Right cardiac atrium (tissue), 5 donors: ENCODE measurements around the gene RALGAPA2. TPM values are rescaled to one million over a fixed set of nuclear protein-coding genes. Genes with fewer than 3 reads are reported as not detected.

ENCODE experiments used
- ATAC-seq, 2 donors: fragments of 200-7000 bp; cut with Tn5 transposase; one replicate each; pipeline versions ENCODE4 v1.8.0 to v1.9.1; 2020; ENCODE audit warnings: moderate library complexity in 2 of 2, mild to moderate bottlenecking in 1 of 2
- DNase-seq, 3 donors: peaks; one replicate each; pipeline ENCODE4 v3.0.0-alpha.2; 2020
- H3K27ac ChIP-seq: one replicate; pipeline ENCODE4 v1.5.1; 2013; ENCODE audit warnings: mild to moderate bottlenecking, low read length, control low read depth, moderate library complexity
- H3K27me3 ChIP-seq: one replicate; pipeline ENCODE4 v1.6.1; 2013; ENCODE audit not compliant: control insufficient read depth, insufficient read depth
- H3K4me1 ChIP-seq: one replicate; pipeline ENCODE4 v1.6.1; 2013; ENCODE audit warnings: low read length; ENCODE audit not compliant: control insufficient read depth, insufficient read depth
- H3K4me3 ChIP-seq: one replicate; pipeline ENCODE4 v1.5.1; 2013; ENCODE audit warnings: low read length, control low read depth
- H3K9me3 ChIP-seq: one replicate; pipeline ENCODE4 v1.6.1; 2013; ENCODE audit warnings: low read length; ENCODE audit not compliant: control insufficient read depth
- WGBS: extraction: QIAGEN DNeasy Blood & Tissue Kit; methylation state at CpG from one replicate; pipeline ENCODE4 v1.1.7; 2013; 5-methylcytosine and 5-hydroxymethylcytosine counted together
- intact Hi-C, 4 donors: fragments of 100-400 bp; cut with DNase I; formaldehyde crosslinking; loops; one replicate each; pipeline versions ENCODE4 v1.11.0 to v1.14.0; 2022 to 2023
- polyA plus RNA-seq: library from polyadenylated mRNA; stranded (reverse); fragments of 200-250 nt; gene quantifications from one replicate; pipeline ENCODE4 v1.2.3, GENCODE V29; 2013
- total RNA-seq, 4 donors: library from RNA; stranded (reverse); fragmentation: NEBNext Ultra II Directional; extraction: Animal tissue kit (Norgen Biotek cat#: 25700); gene quantifications; one replicate each; pipeline ENCODE4 v1.2.1, GENCODE V29; 2021
- donor health status: healthy with polysubstance abuse.
- donor health status: DM: no; HTN: yes; CAD: no.
- donor health status: DM: no; HTN: no; CAD: no.
- donor health status: DM: no; HTN: yes; CAD: no; lungs with severe emphysema.
- donor health status: DM: yes; HTN: yes; CAD: no.

RALGAPA2 gene
- total and polyA plus RNA-seq, 5 donors, result 7.2 to 32.1 (median 25.8) TPM

DNA sequence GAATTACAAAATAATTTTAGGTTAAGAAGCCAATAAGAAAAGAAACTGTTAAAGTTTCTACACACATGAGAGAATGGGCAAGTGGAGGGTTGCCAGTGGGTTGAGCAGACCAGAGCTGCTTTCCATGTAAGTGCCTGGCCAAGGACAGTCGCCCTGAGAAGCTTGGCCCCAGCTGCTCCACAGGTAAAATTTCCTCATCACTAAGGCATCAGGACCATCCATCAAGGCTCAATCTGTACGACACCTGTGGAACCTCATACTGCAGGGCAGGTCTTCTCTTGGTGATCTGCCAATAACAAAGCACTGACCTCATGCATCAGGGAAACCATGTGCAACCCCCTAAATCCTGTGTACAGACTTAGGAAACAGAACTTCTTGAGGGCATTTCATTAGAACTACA lies 229.1 kb downstream of the RALGAPA2 start:
- H3K4me3 ChIP-seq, result no peak overlapping the region
- 89% methylated on average over 2 of the region's 2 CpGs for WGBS
- ATAC-seq (no peak), DNase-seq (no peak)
- H3K27ac ChIP-seq, result no peak overlapping the region
- no peaks in the 10 kb centered on the region for H3K4me1 ChIP-seq
- no peaks in the 10 kb centered on the region for H3K27me3 ChIP-seq
- H3K9me3 ChIP-seq, result no peaks in the 10 kb centered on the region
- intact Hi-C loops, result no loop called here

DNA sequence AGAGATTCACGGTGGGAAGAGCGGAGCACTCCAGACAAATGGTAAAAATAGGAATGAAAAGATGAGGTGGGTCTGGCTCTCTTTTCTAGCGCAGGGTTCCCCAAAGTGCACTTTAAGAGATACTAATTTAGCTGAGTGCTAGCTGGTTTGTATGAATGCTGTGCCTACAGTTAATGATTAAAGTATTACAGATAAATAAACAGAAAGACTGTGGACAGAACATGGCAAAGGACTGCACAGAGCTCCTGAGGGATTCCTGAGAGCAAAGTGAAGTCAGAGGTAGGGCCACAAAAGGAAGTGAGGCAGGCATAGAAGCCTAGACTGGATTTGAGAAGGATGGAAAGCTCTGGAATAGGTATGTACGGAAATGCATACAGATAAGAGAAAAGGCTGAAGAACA lies 230.0 kb downstream of the RALGAPA2 start:
- Histone ChIP-seq H3K4me3 (no peak overlapping the region), H3K27me3 (no peaks in the 10 kb centered on the region), H3K9me3 (no peaks in the 10 kb centered on the region), H3K4me1 (no peaks in the 10 kb centered on the region), H3K27ac (no peak overlapping the region)
- DNase-seq, result no peak
- intact Hi-C loops, result no loop called here
- no peak for ATAC-seq
- 89% methylated on average over 4 of the region's 4 CpGs for WGBS

DNA sequence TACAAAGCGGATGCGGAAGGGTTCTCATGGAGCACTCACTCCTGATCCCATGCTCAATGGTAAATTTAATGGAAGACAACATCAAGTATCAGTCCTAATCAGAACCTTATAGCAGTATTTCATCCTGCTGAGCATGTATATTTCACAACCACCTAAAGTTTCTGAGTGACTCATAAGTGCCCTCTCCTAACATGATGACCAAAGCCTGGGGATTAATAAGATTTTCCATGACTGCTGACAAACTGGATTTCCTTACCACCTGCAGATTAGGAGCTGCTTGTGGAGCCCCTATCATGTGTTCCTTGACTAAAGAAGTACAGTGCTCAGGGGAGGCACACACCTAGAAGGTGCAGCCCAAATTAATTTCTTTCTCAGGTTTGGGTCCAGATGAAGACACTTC lies 231.8 kb downstream of the RALGAPA2 start:
- H3K27me3 ChIP-seq, result no peaks in the 10 kb centered on the region
- intact Hi-C loops, result no loop called here
- no peak overlapping the region for H3K4me3 ChIP-seq
- H3K9me3 ChIP-seq, result no peaks in the 10 kb centered on the region
- peak in 1 of 2 donors; percentile 64 for ATAC-seq
- WGBS, result 100% methylated on average over 2 of the region's 2 CpGs
- H3K27ac ChIP-seq, result no peak overlapping the region
- no peaks in the 10 kb centered on the region for H3K4me1 ChIP-seq
- DNase-seq, result no peak

DNA sequence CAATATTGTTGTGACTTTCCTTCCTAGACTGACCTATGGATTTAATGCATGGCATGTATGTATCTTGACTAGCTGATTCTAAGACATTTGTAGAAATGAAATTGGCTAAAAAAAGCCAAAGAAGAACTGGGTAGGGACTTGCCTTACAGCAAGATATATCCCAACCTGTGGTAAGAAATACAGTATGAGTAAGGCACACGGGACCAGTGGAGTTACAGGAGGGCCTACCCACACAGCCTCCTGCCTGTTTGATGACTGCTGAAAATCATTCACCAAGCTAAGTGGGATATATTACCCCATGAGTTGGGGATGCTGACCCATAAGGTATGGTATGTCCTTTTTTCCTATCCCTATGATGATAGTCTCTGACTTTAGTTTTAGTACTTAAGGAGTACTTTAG lies 232.3 kb downstream of the RALGAPA2 start:
- no peaks in the 10 kb centered on the region for H3K9me3 ChIP-seq
- ATAC-seq (no peak), DNase-seq (no peak)
- no peaks in the 10 kb centered on the region for H3K4me1 ChIP-seq
- no peak overlapping the region for H3K4me3 ChIP-seq
- WGBS, result 98% methylated on average over 1 of the region's 1 CpG
- intact Hi-C loops, result no loop called here
- no peak overlapping the region for H3K27ac ChIP-seq
- no peaks in the 10 kb centered on the region for H3K27me3 ChIP-seq

DNA sequence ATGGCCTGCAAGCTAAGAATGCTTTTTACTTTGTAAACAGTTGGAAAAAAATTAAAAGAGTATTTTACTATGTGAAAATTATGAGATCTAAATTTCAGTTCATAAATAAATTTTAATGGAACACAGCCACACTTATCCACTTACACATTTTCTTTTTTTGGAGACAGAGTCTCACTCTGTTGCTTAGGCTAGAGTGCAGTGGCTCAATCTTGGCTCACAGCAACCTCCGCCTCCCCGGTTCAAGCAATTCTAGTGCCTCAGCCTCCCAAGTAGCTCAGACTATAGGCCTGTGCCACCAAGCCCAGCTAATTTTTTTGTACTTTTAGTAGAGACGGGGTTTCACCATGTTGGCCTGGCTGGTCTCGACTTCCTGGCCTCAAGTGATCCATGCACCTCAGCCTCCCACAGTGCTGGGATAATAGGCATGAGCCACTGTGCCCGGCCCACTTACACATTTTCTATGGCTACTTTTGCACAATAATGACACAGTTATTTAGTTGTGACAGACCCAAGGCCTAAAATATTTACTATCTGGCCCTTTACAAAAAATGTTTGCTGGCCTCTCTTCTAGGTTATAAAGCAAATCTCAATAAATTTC lies 234.9 kb downstream of the RALGAPA2 start:
- Histone ChIP-seq H3K9me3 (no peaks in the 10 kb centered on the region), H3K27me3 (no peaks in the 10 kb centered on the region), H3K27ac (no peak overlapping the region), H3K4me1 (no peaks in the 10 kb centered on the region), H3K4me3 (no peak overlapping the region)
- DNase-seq (no peak), ATAC-seq (no peak)
- intact Hi-C loops, result no loop called here
- WGBS, result 88% methylated on average over 5 of the region's 5 CpGs

DNA sequence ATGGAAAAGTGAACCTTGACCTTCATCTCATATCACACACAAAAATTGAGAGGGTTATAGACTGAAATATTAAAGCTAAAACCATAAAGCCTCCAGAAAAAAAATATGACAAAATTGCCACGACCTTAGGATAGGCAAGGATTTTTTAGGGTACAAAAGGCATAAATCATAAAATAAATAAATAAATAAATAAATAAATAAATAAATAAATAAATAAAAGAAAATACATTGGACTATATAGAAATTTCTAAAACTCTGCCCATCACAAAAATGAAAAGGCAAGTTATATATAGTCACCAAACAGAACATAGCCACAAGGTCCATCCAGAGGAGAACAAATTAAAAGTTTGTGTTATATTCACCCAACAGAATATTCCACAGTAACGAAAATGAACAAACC lies 235.9 kb downstream of the RALGAPA2 start:
- DNase-seq, result no peak
- WGBS, result 94% methylated on average over 2 of the region's 2 CpGs
- Histone ChIP-seq H3K27me3 (no peaks in the 10 kb centered on the region), H3K4me3 (no peak overlapping the region), H3K9me3 (no peaks in the 10 kb centered on the region), H3K27ac (no peak overlapping the region), H3K4me1 (no peaks in the 10 kb centered on the region)
- intact Hi-C loops, result no loop called here
- ATAC-seq, result no peak

DNA sequence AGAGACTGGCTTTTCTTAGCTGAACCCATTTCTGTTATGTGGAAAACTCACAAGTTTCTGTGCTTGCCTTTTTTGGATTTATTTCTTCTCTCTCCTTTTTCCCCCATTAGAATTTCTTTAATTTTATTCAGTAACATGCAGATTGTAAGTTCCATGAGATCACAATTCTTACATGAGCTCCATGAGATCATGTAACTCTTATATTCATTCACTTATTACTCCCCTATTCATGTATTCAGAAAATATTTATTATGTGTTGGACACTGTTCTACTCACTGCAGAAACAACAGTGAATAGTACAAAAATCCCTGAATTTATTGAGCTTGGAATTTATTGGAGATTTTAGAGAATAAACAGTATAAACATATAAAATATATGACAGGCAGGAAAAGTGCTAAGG lies 238.8 kb downstream of the RALGAPA2 start:
- DNase-seq (no peak), ATAC-seq (no peak)
- no peaks in the 10 kb centered on the region for H3K27me3 ChIP-seq
- no peak overlapping the region for H3K4me3 ChIP-seq
- H3K9me3 ChIP-seq, result no peaks in the 10 kb centered on the region
- intact Hi-C loops, result no loop called here
- H3K27ac ChIP-seq, result no peak overlapping the region
- no peaks in the 10 kb centered on the region for H3K4me1 ChIP-seq

DNA sequence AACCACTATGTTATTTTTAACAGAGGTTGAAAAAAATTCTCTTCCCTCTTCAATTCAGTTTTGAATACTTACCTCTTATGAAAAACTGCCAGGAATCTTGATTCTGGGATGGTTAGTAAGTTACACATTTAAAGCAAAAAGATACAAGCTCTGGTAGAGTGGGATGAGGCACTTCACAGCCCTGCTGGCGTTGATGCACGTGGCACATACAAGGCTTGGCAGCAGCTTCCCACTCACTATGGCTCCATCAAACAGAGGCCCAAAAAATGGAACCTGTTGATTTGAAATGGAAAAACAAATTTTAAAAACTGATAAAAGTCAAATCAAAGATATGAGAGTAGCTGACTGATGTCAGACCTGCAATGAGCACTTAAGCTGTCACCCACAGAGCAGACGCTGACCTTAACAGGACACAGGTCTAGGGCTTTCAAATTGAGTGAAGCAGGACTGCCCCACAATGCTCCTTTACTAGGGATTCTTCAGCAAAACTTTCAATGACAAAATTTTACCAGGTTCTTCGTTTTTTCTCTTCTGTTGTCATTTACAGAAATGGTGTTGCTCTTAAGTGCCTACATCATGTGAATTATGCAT lies 239.7 kb downstream of the RALGAPA2 start:
- Histone ChIP-seq H3K9me3 (no peaks in the 10 kb centered on the region), H3K27me3 (no peaks in the 10 kb centered on the region), H3K4me1 (no peaks in the 10 kb centered on the region), H3K27ac (no peak overlapping the region), H3K4me3 (no peak overlapping the region)
- 69% methylated on average over 4 of the region's 4 CpGs for WGBS
- DNase-seq (no peak), ATAC-seq (peak in 1 of 2 donors; percentile 51)
- intact Hi-C loops, result no loop called here

DNA sequence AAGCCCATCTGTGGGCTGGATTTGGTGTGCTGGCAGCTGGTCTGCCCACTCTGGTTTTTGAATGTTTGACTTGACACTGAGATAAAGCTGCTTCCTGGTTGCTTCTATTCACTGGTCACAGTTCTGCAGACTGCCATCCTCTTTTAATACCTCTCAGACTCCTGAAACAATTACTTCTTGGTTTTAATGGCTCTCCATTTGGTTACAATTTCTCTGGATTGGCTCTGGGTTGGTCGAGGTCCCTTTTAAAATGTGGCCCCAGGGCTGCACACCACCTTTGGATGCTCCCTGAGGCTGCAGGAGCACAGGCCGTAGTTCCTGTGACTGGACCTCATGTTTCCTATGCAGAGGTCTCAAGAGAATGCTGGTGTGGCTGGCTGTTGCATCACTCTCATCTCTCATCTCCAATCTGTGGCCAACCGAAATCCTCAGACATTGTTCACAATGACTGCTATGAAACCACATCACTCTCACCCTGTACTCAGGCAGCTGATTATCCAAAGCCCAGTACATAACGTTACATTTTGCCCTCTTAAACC lies 246.0 kb downstream of the RALGAPA2 start:
- Histone ChIP-seq H3K4me3 (no peak overlapping the region), H3K27ac (no peak overlapping the region), H3K9me3 (no peaks in the 10 kb centered on the region), H3K27me3 (no peaks in the 10 kb centered on the region), H3K4me1 (peaks cover 3% of the 10 kb centered on the region)
- intact Hi-C loops, result loop anchor here in 1 of 4 donors (10.0 kb wide), 1 partner anchor 58 kb away; no protein-coding TSS in a partner anchor
- ATAC-seq (peak; percentile 66 to 85), DNase-seq (no peak)
- 52% methylated on average over 4 of the region's 4 CpGs for WGBS

DNA sequence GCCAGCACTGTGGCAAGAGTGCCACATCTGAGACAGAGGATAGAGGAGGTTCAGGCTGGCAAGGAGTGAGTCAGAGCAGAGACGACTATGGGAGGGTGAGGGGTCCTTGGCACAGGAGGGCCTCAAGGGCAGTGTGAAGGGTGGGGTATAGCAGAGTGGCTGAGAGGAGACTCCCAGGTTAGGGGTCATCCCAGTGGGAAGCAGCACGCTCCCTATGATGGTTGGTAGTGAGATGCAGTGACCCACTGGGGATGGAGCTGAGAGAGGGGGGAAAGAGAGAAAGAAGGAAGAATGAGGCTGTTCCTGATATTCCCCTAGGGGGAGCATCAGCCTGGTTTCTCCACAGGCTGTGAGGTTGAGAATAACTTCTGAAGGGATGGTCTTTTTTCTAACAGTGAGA lies 247.2 kb downstream of the RALGAPA2 start:
- WGBS, result 87% methylated on average over 2 of the region's 2 CpGs
- Histone ChIP-seq H3K27me3 (no peaks in the 10 kb centered on the region), H3K4me3 (no peak overlapping the region), H3K27ac (no peak overlapping the region), H3K9me3 (no peaks in the 10 kb centered on the region), H3K4me1 (peaks cover 3% of the 10 kb centered on the region)
- intact Hi-C loops, result loop anchor here in 1 of 4 donors (10.0 kb wide), 1 partner anchor 60 kb away; no protein-coding TSS in a partner anchor
- ATAC-seq (peak in 1 of 2 donors; percentile 29), DNase-seq (no peak)

DNA sequence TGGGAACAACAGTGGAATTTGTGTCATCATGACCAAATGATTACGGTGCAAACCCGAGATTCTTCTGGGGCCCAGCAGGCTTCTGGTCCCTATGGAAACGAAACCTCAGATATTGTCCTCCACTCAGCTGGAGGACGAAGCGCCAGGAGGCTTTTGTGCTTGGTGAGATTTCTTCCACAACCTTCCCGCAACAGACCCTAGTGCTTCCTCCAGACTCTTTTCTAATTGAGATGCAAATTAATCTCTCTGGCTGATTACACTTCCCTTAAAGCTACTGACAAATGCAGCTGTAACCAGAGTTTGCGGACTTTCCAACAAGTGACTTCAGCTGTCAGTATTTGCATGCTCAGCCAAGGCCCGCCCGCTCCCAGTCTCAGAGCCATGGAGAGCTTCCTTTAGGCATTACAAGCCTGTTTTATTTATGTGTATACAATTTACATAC lies 248.5 kb downstream of the RALGAPA2 start:
- no peak overlapping the region for H3K27ac ChIP-seq
- H3K4me3 ChIP-seq, result no peak overlapping the region
- no peak for DNase-seq
- WGBS, result 69% methylated on average over 9 of the region's 9 CpGs
- intact Hi-C loops, result loop anchor here in 1 of 4 donors (10.0 kb wide), 1 partner anchor 61 kb away; no protein-coding TSS in a partner anchor
- peaks cover 3% of the 10 kb centered on the region for H3K4me1 ChIP-seq
- no peak for ATAC-seq
- H3K9me3 ChIP-seq, result no peaks in the 10 kb centered on the region
- no peaks in the 10 kb centered on the region for H3K27me3 ChIP-seq
